Occipital lobe (tissue), 2 donors: ENCODE measurements around the gene SORCS3. TPM values are rescaled to one million over a fixed set of nuclear protein-coding genes. Genes with fewer than 3 reads are reported as not detected.

Experiments used
- DNase-seq: peaks from one replicate; lab custom pipeline; 2025; lab: John Stamatoyannopoulos, UW
- total RNA-seq: library from RNA; depleted of rRNA; stranded (reverse); fragments of >200 nt; gene quantifications from one replicate; pipeline ENCODE4 v1.2.3, GENCODE V29; 2014

The SORCS3 gene
- total RNA-seq, 1 donor from 2014 or later = 23.7 TPM

GRCh38 chr10:105001269-105001668, 360.2 kb downstream of the SORCS3 start:
- DNase-seq = no peak

GRCh38 chr10:105010411-105011121, 369.5 kb downstream of the SORCS3 start:
- DNase-seq = no peak

GRCh38 chr10:105017116-105017515, 376.0 kb downstream of the SORCS3 start:
- DNase-seq = no peak

- DNase-seq = no peak
Observed at GRCh38 chr10:105017691-105018090, 376.6 kb downstream of the SORCS3 start.

GRCh38 chr10:105023211-105024111, 382.4 kb downstream of the SORCS3 start:
- no peak for DNase-seq

GRCh38 chr10:105024184-105024583, 383.1 kb downstream of the SORCS3 start:
- DNase-seq = no peak

GRCh38 chr10:105025092-105025491, 384.0 kb downstream of the SORCS3 start:
- DNase-seq = no peak

- no peak for DNase-seq
Observed at GRCh38 chr10:105026566-105026965, 385.5 kb downstream of the SORCS3 start.

GRCh38 chr10:105029286-105029685, 388.2 kb downstream of the SORCS3 start:
- DNase-seq = no peak

GRCh38 chr10:105037022-105037421, 395.9 kb downstream of the SORCS3 start:
- DNase-seq = no peak

GRCh38 chr10:105041956-105042355, 400.9 kb downstream of the SORCS3 start:
- DNase-seq = no peak

- DNase-seq = no peak
Observed at GRCh38 chr10:105042906-105043552, 401.9 kb downstream of the SORCS3 start.

- no peak for DNase-seq
Observed at GRCh38 chr10:105044902-105045301, 403.8 kb downstream of the SORCS3 start.

- no peak for DNase-seq
Observed at GRCh38 chr10:105056413-105056812, 415.3 kb downstream of the SORCS3 start.

GRCh38 chr10:105062951-105063350, 421.9 kb downstream of the SORCS3 start:
- DNase-seq = no peak

- DNase-seq = no peak
Observed at GRCh38 chr10:105063796-105064195, 422.7 kb downstream of the SORCS3 start.

- DNase-seq = no peak
Observed at GRCh38 chr10:105068497-105068896, 427.4 kb downstream of the SORCS3 start.

- DNase-seq = no peak
Observed at GRCh38 chr10:105070249-105070648, 429.2 kb downstream of the SORCS3 start.

- no peak for DNase-seq
Observed at GRCh38 chr10:105070952-105071351, 429.9 kb downstream of the SORCS3 start.

GRCh38 chr10:105071980-105072379, 430.9 kb downstream of the SORCS3 start:
- DNase-seq = no peak

GRCh38 chr10:105073999-105074398, 432.9 kb downstream of the SORCS3 start:
- DNase-seq = no peak

GRCh38 chr10:105075031-105075430, 433.9 kb downstream of the SORCS3 start:
- no peak for DNase-seq
